RWPE1 (cell line): ENCODE measurements around the gene GPC6.

Experiments
- CTCF ChIA-PET: fragments of 350-600 bp; sonication (Branson Sonifier 250); formaldehyde crosslinking; extraction: SDS; loops from one replicate; lab custom pipeline; 2021; lab: Yijun Ruan, JAX
- POLR2A ChIA-PET: fragments of 400-600 bp; formaldehyde crosslinking; extraction: SDS; loops from one replicate; lab custom pipeline; 2020; ENCODE audit warnings: antibody characterized with exemption; ENCODE audit not compliant: low non-redundant PET; lab: Yijun Ruan, JAX
- DNase-seq: peaks from one replicate; pipeline ENCODE4 v3.0.0; 2012; ENCODE audit warnings: low spot score
- H3K27ac ChIP-seq: fragments of 450-650 bp; 2 replicates; pipeline ENCODE4 v1.5.1; 2017
- TF ChIP-seq, protein P1 (sequence below): fragments of 450-650 bp; conservative IDR thresholded peaks from 2 replicates; pipeline ENCODE4 v1.5.1; 2017; ENCODE audit warnings: low read depth, mild to moderate bottlenecking

GPC6 gene

DNA sequence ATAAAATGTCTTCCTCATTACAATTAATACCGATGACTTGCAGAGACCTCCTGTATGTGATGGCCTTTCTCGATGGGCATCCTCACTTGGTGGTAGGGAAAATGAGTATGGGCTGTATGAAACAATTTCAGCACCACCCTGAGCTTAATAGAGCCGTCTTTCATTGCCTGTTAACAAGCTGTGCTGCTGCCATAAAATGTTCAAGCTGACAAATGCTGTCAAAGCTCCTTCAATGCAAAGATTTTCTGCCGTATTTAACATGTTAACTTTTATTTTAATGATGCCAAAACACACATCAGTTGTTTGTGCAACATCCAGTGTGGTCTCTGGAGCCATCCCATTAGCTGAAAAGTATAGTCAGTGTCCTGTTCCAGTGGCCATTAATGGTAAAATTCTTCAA lies 110.1 kb downstream of the GPC6 start:
- no peak for DNase-seq
- TF ChIP-seq, protein P1, sequence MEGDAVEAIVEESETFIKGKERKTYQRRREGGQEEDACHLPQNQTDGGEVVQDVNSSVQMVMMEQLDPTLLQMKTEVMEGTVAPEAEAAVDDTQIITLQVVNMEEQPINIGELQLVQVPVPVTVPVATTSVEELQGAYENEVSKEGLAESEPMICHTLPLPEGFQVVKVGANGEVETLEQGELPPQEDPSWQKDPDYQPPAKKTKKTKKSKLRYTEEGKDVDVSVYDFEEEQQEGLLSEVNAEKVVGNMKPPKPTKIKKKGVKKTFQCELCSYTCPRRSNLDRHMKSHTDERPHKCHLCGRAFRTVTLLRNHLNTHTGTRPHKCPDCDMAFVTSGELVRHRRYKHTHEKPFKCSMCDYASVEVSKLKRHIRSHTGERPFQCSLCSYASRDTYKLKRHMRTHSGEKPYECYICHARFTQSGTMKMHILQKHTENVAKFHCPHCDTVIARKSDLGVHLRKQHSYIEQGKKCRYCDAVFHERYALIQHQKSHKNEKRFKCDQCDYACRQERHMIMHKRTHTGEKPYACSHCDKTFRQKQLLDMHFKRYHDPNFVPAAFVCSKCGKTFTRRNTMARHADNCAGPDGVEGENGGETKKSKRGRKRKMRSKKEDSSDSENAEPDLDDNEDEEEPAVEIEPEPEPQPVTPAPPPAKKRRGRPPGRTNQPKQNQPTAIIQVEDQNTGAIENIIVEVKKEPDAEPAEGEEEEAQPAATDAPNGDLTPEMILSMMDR = no peak
- no peak overlapping the region for H3K27ac ChIP-seq
- ChIA-PET POLR2A (no interaction called here), CTCF (interaction anchor here (0.6 kb wide), 1 partner anchor 79 kb away, joined by 3 read pairs; no protein-coding TSS in a partner anchor)

DNA sequence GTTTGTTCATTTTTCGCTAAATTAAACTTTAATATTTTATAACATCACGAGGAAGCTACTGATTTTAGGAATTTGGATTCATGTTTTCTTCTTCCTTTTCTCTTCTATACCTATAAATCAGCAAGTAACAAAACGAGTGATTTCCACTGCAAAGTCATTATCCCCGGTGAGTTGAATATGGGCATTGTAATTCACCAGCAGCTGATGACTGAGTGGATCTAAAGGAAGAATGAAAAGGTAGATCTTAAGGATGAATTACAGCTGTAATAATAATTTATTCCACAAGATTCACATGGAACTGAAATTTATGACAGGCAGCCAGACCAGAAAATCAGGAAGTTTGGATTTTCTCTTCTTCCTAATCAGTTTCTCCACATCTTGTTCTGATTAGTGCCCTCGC lies 111.4 kb downstream of the GPC6 start:
- CTCF ChIA-PET = interaction anchor here (0.7 kb wide), 1 partner anchor 105 kb away, joined by 3 read pairs; no protein-coding TSS in a partner anchor
- POLR2A ChIA-PET = no interaction called here

DNA sequence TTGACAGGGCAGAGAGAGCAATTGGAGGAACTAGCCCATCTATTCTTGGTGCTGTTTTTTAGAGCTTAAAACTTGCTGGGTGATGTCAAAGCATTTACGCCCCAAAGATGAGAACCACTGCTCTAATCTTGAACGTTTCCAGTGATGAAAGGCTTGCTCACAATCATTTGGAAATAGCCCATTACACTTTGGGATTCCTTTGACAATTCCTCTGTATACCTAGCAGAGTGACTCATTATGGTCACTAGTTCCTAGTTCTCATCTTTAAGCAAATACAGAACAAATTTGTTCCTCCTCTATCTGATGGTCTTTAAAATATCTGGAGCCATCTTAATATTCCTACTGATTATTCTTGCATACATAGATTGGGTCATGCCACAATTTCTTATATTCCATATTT lies 112.3 kb downstream of the GPC6 start:
- POLR2A ChIA-PET = no interaction called here
- TF ChIP-seq, protein P1 = no peak
- DNase-seq = no peak
- CTCF ChIA-PET = no interaction called here
- H3K27ac ChIP-seq = no peak overlapping the region

More for the DNA sequence above, 111.4 kb downstream of the GPC6 start:
- TF ChIP-seq, protein P1 = no peak
- no peak overlapping the region for H3K27ac ChIP-seq
- DNase-seq = no peak

DNA sequence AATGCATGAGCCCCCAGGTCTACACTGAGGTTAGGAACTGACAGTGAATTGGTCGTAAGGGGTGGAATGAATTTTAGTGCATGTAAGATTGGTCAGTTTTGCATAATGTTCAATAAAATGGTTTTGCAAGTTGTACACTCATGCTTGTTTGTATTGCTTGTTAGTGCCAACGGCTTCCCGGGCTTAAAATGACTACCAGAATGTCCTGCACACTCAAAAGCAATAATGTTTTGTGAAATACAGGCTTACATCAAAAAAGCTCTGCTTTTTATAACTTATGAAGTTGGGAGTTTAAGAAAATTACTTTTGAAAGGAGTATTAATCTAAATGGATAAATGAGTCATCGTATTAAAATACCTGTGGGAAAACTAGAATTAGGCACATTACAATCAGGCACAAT lies 112.9 kb downstream of the GPC6 start:
- ChIA-PET CTCF (no interaction called here), POLR2A (no interaction called here)
- DNase-seq = no peak
- no peak overlapping the region for H3K27ac ChIP-seq
- TF ChIP-seq, protein P1 = no peak

DNA sequence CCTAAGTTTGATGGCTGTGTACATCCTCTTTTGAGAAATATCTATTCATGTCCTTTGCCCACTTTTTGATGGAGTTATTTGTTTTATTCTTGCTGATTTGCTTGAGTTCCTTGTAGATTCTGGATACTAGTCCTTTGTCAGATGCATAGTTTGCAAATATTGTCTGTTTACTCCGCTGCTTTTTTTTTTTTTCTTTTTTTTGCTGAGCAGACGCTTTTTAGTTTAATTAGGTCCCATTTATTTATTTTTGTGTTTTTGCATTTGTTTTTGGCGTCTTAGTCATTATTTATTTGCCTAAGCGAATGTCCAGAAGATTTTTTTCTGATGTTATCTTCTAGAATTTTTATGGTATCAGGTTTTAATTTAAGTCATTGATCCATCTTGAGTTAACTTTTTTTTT lies 114.9 kb downstream of the GPC6 start:
- no peak for DNase-seq
- ChIA-PET CTCF (no interaction called here), POLR2A (no interaction called here)
- no peak overlapping the region for H3K27ac ChIP-seq
- TF ChIP-seq, protein P1 = no peak

DNA sequence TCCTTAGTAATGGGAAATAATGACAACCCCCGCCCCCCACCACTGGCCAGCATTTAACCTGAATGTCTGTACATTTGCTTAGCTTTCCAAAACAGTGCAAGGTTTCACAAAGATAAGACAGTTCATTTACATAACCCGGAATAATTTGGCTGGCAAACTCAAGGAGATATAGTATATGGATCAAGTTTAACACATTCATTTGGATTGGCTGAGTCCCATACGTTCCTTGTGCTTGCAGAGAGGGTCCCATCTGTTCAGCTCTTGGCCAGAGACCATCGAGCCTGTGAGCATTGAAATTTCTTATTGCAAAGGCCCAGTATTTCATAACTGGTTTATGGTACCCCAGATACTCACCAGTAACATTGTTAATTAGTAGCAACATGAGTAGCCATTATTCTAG lies 116.5 kb downstream of the GPC6 start:
- TF ChIP-seq, protein P1 = no peak
- CTCF ChIA-PET = no interaction called here
- DNase-seq = no peak
- POLR2A ChIA-PET = no interaction called here
- H3K27ac ChIP-seq = no peak overlapping the region
